WERI-Rb-1 (cell line): ENCODE data around the gene RYR2.

Source experiments
- DNase-seq: peaks from one replicate; pipeline ENCODE4 v3.0.0-alpha.2; 2020
- H3K27ac ChIP-seq: fragments of 250-450 bp; sonication (Bioruptor Pico); 2 replicates; pipeline ENCODE4 v1.5.1; 2020; ENCODE audit warnings: mild to moderate bottlenecking, moderate library complexity
- H3K27me3 ChIP-seq: fragments of 250-450 bp; sonication (Bioruptor Pico); 2 replicates; pipeline ENCODE4 v1.5.1; 2021; ENCODE audit warnings: mild to moderate bottlenecking, low read depth, moderate library complexity; ENCODE audit not compliant: insufficient read depth, severe bottlenecking
- H3K36me3 ChIP-seq: fragments of 250-450 bp; sonication (Bioruptor Pico); 2 replicates; pipeline ENCODE4 v1.5.1; 2020; ENCODE audit warnings: mild to moderate bottlenecking, moderate library complexity
- H3K4me3 ChIP-seq: 2 replicates; pipeline ENCODE4 v1.5.1; 2011; ENCODE audit warnings: low read depth, mild to moderate bottlenecking, control low read depth, low read length
- H3K9me3 ChIP-seq: fragments of 250-450 bp; sonication (Bioruptor Pico); 2 replicates; pipeline ENCODE4 v1.5.1; 2021; ENCODE audit warnings: mild to moderate bottlenecking, moderate library complexity; ENCODE audit not compliant: severe bottlenecking
- CTCF ChIP-seq: IDR thresholded peaks from 2 replicates; pipeline ENCODE4 v1.5.1; 2011; ENCODE audit warnings: low read depth, mild to moderate bottlenecking, control low read depth, inconsistent platforms, low read length

RYR2 gene

GRCh38 chr1:237025358-237026074, 16.5 kb upstream of the RYR2 start:
- no peak for TF ChIP-seq CTCF
- Histone ChIP-seq H3K4me3 (no peak overlapping the region), H3K36me3 (no peaks in the 10 kb centered on the region), H3K27me3 (no peaks in the 10 kb centered on the region), H3K9me3 (no peaks in the 10 kb centered on the region), H3K27ac (no peak overlapping the region)
- DNase-seq: no peak

GRCh38 chr1:237029240-237029639, 12.7 kb upstream of the RYR2 start:
- H3K4me3 ChIP-seq: no peak overlapping the region
- no peak overlapping the region for H3K27ac ChIP-seq
- no peak for DNase-seq
- no peaks in the 10 kb centered on the region for H3K9me3 ChIP-seq
- H3K36me3 ChIP-seq: no peaks in the 10 kb centered on the region
- H3K27me3 ChIP-seq: no peaks in the 10 kb centered on the region
- no peak for TF ChIP-seq CTCF

GRCh38 chr1:237029850-237030535, 12.0 kb upstream of the RYR2 start:
- TF ChIP-seq CTCF: no peak
- Histone ChIP-seq H3K4me3 (no peak overlapping the region), H3K36me3 (no peaks in the 10 kb centered on the region), H3K27me3 (no peaks in the 10 kb centered on the region), H3K9me3 (no peaks in the 10 kb centered on the region), H3K27ac (no peak overlapping the region)
- no peak for DNase-seq

- TF ChIP-seq CTCF: no peak
- no peaks in the 10 kb centered on the region for H3K9me3 ChIP-seq
- no peak overlapping the region for H3K4me3 ChIP-seq
- H3K27me3 ChIP-seq: no peaks in the 10 kb centered on the region
- no peaks in the 10 kb centered on the region for H3K36me3 ChIP-seq
- DNase-seq: no peak
- H3K27ac ChIP-seq: no peak overlapping the region
Observed at GRCh38 chr1:237031480-237031879, 10.5 kb upstream of the RYR2 start.

GRCh38 chr1:237032029-237032428, 10.0 kb upstream of the RYR2 start:
- Histone ChIP-seq H3K27ac (no peak overlapping the region), H3K36me3 (no peaks in the 10 kb centered on the region), H3K4me3 (no peak overlapping the region), H3K27me3 (no peaks in the 10 kb centered on the region), H3K9me3 (no peaks in the 10 kb centered on the region)
- no peak for DNase-seq
- no peak for TF ChIP-seq CTCF
